ENCODE data around the gene CKM.

DNA sequence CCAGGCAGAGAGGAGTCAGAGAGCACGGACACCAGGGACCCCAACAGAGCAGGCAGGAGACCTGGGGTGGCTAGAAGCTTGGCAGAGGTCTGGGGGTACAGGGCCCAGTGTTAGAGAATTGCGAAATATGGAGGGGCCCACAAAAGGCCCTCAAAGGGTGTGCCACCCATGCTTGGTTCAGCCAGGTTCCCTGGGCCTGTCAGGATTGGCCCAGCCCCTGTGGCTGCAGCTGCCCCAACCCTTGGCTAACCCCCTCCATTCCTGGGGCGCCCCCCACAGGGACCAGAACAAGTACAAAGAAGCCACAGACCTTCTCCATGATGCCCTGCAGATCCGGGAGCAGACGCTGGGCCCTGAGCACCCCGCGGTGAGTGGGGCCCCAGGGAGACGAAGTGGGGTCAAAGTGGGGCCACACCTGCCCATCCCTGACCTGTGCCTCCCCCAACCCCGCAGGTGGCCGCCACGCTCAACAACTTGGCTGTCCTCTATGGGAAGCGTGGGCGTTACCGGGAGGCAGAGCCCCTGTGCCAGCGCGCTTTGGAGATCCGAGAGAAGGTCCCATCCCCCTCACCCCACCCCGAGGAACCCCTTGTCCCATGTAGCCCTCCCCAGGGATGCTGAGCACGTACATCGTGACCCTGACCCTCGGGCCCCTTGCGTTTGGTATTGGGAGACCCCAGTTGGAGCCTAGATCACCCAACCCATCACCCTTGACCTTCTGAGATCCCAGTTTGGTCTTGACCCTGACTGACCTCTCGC, 25.9 kb upstream of the CKM start:
- no peak for TF ChIP-seq MAFK (IDR thresholded peaks at IDR 0.05; ENCODE audit: partially characterized antibody)
- TF ChIP-seq, protein P1, sequence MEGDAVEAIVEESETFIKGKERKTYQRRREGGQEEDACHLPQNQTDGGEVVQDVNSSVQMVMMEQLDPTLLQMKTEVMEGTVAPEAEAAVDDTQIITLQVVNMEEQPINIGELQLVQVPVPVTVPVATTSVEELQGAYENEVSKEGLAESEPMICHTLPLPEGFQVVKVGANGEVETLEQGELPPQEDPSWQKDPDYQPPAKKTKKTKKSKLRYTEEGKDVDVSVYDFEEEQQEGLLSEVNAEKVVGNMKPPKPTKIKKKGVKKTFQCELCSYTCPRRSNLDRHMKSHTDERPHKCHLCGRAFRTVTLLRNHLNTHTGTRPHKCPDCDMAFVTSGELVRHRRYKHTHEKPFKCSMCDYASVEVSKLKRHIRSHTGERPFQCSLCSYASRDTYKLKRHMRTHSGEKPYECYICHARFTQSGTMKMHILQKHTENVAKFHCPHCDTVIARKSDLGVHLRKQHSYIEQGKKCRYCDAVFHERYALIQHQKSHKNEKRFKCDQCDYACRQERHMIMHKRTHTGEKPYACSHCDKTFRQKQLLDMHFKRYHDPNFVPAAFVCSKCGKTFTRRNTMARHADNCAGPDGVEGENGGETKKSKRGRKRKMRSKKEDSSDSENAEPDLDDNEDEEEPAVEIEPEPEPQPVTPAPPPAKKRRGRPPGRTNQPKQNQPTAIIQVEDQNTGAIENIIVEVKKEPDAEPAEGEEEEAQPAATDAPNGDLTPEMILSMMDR (IDR thresholded peaks at IDR 0.05) = no peak
- TF ChIP-seq SREBF2 (IDR thresholded peaks at IDR 0.05) = no peak
- no peak for TF ChIP-seq POLR2A (IDR thresholded peaks at IDR 0.05; ENCODE audit: low read length)
- TF ChIP-seq HOXB5 (CRISPR knock-in tag; IDR thresholded peaks at IDR 0.05) = no peak
